Hematopoietic multipotent progenitor cell (in vitro differentiated cells): ENCODE results near the gene OSBPL9. TPM values are rescaled to one million over a fixed set of nuclear protein-coding genes. Genes with fewer than 3 reads are reported as not detected.
"Not testable (repeated sequence)": the region's sequence is repeated elsewhere in the genome, so short reads cannot be mapped to it uniquely, and the experiment has no call there.

Experiments used
- DNase-seq, 3 donors: peaks; one replicate each; pipeline ENCODE4 v3.0.0-alpha.2; 2011 to 2015; ENCODE audit warnings: low read depth in 2 of 3, low spot score in 2 of 3
- total RNA-seq: library from RNA; depleted of rRNA; stranded (reverse); fragments of >200 nt; gene quantifications from one replicate; pipeline ENCODE4 v1.2.3, GENCODE V29; 2012

OSBPL9 gene
- total RNA-seq, 1 donor = 87.0 TPM

- DNase-seq = not testable (repeated sequence)
Measured at GRCh38 chr1:51702220-51702619, 85.3 kb downstream of the OSBPL9 start.

DNA sequence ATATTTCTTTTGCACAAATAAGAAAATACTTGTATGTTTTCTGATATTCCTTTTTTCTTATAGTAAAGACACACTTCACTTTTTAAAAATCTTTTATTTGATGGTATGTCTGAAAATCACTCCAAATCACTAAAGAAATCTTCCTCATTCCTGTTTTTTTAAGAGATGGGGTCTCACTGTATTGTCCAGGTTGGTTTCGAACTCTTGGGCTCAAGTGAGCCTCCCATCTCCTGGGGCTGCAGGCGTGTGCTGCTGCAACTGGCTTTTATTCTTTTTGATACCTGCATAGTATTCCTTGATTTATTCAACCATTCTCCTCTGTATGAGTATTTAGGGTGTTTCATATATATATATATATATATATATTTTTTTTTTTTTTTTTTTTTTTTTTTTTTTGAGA lies 88.1 kb downstream of the OSBPL9 start:
- no peak for DNase-seq

DNA sequence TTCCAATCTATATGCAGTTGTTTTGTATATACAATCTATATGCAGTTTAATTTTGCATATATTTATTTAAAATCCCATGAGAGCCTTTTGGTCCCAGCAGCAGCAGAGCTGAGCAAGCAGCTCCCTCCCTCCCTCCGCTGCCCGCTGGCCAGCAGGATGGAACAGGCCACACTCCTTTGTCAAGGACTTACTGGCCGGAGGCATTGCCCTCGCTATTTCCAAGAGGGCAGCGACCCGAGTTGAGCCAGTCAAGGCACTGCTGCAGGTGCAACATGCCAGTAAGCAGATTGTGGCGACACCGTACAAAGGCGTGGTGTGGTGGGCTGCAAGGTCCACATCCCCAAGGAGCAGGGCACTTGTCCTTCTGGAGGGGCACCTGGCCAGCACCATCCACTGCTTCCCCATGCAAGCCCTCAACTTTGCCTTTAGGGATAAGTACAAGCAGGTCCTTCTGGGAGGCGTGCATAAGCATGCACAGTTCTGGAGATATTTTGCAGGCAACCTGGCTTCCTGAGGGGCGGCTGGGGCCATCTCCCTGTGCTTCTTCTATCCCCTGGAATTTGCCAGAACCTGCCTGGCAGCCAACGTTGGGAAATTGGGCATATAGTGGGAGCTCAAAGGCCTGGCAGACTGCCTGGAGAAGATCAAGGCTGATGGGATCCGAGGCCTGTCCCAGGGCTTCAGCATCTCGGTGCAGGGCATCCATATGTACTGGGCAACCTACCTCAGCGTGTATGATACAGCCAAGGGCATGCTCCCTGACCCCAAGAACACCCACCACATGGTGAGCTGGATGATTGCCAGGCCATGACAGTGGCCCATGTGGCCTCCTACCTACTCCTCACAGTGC lies 92.2 kb downstream of the OSBPL9 start:
- DNase-seq = no peak

GRCh38 chr1:51709951-51710350 lies 93.1 kb downstream of the OSBPL9 start:
- DNase-seq = no peak

DNA sequence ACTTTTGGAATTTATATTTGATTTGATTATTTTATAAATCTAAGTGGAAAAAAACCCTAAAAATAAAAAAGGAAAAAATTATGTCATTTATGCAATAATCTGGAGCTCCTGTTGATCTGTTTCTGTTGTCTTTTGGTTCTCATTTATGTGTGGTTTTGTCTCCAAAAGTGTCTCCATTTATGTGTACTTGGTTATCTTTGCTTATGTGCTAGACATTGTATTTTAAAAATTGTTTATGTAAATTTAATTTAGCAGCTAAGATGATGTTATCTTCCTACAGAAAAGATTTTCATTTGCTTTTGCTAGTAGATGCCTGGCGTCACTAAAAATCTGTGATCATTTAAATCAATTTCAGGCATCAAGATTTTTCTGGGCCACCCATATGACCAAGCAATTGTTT lies 95.7 kb downstream of the OSBPL9 start:
- DNase-seq = no peak

GRCh38 chr1:51714374-51715019 lies 97.6 kb downstream of the OSBPL9 start:
- no peak for DNase-seq

- no peak for DNase-seq
Measured at GRCh38 chr1:51715369-51715768, 98.5 kb downstream of the OSBPL9 start.

DNA sequence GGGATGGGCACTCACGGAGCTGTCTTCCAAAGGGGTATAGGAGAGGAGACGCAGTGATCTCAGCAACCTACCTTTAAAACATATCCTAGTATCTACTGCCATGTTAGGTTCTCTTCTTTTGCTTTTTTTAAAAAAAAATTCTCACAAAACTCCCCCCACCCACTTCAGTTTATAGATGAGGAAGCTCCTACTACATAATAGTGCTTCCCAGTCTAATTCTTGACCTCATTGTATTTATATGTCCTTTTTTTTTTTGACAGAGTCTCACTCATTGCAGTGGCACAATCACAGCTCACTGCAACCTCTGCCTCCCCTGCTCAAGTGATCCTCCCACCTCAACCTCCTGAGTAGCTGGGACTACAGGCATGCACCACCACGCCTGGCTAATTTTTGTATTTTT lies 99.9 kb downstream of the OSBPL9 start:
- no peak for DNase-seq

GRCh38 chr1:51717842-51718241 lies 101.0 kb downstream of the OSBPL9 start:
- no peak for DNase-seq

- DNase-seq = peak in 1 of 3 donors; percentile 39
Measured at GRCh38 chr1:51719146-51719545, 102.3 kb downstream of the OSBPL9 start.

DNA sequence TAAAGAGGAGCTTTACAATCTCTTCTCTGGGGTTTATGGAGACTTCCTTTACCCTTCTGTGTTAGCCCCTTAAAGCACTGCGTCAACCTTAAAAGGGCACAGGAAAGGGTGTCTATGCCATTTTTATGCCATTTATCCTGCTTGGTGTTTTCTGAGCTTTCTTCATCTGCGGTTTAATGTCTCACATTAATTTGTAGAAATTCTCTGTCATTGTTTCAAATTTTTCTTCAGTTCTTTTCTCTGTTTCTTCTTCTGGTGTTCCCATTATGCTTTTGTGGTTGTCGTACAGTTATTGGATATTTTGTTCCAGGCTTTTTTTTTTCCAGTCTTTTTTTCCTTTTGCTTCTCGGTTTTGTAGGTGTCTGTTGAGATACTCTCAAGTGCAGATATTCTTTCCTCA lies 107.9 kb downstream of the OSBPL9 start:
- no peak for DNase-seq

DNA sequence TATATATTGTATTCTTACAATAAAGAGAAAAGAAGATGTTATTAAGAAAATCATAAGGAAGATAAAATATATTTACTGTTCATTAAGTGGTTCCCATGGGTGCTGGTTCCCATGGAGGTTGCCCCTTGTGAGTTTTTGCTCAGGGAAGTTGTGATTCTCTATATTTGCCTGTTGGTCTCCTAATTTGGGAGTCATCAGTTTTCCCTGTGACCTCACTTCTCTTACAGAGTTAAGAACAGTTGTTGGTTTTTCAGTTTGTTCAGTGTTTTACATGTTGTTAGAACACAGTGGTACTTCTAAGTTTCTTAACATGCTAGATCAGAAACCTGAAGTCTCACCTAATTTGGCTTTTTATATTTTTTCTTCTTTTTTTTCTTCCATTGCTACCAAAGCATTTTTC lies 109.2 kb downstream of the OSBPL9 start:
- DNase-seq = no peak

- DNase-seq = no peak
Measured at GRCh38 chr1:51726544-51727225, 109.8 kb downstream of the OSBPL9 start.

GRCh38 chr1:51727366-51727765 lies 110.5 kb downstream of the OSBPL9 start:
- DNase-seq = no peak

DNA sequence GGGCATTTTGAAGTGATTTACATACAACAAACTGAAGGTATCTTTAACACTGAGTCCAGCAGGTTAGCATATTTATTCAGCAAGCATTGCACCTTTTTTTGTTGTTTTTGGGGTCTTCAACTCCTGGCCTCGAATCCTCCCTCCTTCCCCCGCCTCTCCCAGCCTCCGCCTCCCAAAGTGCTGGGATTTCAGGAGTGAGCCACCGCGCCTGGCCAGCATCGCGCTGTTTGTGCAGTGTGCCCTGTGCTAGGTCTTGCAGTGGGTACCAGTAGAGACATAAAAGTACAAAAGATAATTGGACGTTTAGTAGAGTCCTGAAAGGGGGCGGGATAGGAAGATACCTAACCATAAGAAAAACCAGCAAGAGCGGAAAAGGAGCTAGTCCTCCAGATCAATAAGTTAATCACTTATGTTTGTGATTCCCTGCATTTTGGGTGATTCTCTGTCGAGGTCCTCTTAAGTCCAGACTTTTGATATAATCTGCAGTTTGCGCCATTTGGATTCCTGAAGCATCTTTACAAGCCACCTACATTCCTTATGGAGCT lies 111.8 kb downstream of the OSBPL9 start:
- no peak for DNase-seq

- DNase-seq = peak; percentile 74 to 98 (median 97)
Measured at GRCh38 chr1:51729156-51729823, 112.4 kb downstream of the OSBPL9 start.

DNA sequence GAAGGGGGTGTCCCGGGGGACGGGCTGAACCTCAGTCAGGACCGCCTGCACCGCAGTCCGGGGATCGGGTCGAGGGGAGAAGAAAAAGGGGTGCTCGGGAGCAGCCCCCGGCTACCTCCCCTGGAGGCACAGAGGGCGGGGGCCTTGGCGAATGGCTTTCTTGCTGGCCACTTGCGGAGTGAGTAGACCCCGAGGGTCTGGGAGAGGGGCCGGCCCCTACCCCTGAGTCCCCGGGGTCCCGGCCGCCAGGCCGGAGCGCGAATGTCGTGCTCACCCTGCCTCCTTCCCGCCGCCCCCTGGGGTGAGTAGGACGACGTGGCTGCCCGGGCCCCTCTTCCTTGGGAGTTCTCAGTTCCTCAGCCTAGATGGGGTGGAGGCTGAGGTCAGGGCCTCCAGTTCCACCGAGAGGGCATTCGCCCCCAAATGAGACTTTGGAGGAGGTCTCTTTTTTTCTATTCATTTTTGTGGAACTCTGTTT lies 113.0 kb downstream of the OSBPL9 start:
- peak in 2 of 3 donors; percentile 33 to 38 for DNase-seq

DNA sequence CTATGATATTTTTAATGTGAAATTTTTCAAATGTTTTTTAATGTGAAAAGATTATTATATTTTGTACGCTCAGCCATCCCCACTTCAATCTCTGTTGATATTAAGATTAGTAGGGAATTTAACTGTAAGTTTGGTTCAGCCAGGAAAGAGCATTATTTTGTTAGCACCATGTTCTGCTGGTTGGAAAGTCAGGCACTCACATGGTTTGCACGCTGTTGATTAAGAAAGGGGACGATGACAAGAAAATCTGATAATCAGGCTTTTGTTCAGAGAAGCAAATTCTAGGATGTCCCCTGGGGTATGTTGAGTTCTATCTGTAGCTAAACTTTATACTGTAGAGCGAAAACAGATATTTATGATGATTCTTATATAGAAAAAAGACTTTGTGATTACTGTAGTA lies 115.1 kb downstream of the OSBPL9 start:
- DNase-seq = no peak

DNA sequence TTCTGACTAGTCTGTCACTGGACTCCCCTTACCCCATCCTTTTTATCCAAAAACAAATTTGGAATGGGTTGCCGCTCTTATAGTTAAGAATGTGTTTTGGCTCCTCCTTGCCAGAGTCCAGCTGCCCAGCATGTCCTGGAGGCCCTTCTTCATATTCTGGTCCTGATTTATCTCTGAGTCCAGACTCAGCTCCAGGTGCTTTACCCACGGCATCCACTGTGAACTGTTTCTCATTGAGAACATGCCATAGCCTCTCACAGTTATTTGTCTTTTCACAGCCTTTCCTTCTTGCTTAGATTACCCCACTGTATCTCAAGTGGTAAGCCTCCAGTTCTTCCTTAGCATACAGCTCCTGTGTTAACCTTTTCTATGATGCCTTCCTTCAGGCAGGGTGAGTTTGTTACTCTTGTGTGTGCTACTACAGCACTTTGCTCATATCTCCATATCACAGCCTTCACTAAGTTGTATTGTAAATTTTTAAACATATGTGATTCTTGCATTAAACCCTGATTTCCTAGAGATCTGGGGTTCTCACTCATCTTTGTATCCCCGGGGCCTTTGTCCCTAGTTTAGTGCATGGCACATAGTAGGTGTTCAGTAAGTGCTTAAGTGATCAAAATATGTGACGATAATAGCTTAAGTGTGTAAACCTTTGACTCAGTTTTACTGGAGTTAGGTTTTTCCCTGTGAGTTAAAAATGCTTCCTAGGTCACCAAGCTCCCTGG lies 116.0 kb downstream of the OSBPL9 start:
- DNase-seq = no peak

DNA sequence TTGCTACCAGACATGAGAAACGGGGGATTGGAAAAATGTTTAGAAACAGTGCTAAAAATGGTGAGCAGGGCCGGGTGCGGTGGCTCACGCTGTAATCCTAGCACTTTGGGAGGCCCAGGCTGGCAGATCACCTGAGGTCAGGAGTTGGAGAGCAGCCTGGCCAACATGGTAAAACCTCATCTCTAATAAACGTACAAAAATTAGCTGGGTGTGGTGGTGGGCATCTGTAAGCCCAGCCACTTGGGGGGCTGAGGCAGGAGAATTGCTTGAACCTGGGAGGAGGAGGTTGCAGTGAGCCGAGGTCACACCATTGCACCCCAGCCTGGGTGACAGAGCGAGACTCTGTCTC lies 116.5 kb downstream of the OSBPL9 start:
- not testable (repeated sequence) for DNase-seq
